K562 (cell line): ENCODE measurements around the gene GIPR.
"Not testable (repeated sequence)": the region's sequence is repeated elsewhere in the genome, so short reads cannot be mapped to it uniquely, and the experiment has no call there.

ENCODE experiments used
- BRCA1 ChIP-seq, 2 experiments: fragments of 450-650 bp in 1 of 2; sonication (generic) in 1 of 2; formaldehyde crosslinking in 1 of 2; IDR thresholded peaks; 2 replicates each; pipeline versions ENCODE4 v1.5.0 to v1.6.1; 2017 to 2020; ENCODE audit warnings: mild to moderate bottlenecking in 1 of 2, missing genetic modification reagents in 1 of 2
- BRD9 ChIP-seq: fragments of 450-650 bp; IDR thresholded peaks from 2 replicates; pipeline ENCODE4 v1.6.1; 2018; ENCODE audit warnings: low read depth; ENCODE audit not compliant: partially characterized antibody
- CREB1 ChIP-seq, 2 experiments: sonication (generic) in 1 of 2; formaldehyde crosslinking in 1 of 2; IDR thresholded peaks; 2 replicates each; pipeline versions ENCODE4 v1.6.1 to v1.8.0; 2012 to 2022; ENCODE audit warnings: inconsistent platforms in 1 of 2, mild to moderate bottlenecking in 1 of 2, missing genetic modification reagents in 1 of 2, moderate library complexity in 1 of 2
- CTCF ChIP-seq, 3 experiments: IDR thresholded peaks in 2 of 3; conservative IDR thresholded peaks in 1 of 3; 2 replicates each; pipeline ENCODE4 v1.5.1; 2011 to 2012; ENCODE audit warnings: low read length in 3 of 3, mild to moderate bottlenecking in 3 of 3, control low read depth in 2 of 3, improper control_type of control experiment in 1 of 3, inconsistent platforms in 1 of 3, low read depth in 1 of 3, mixed read lengths in 1 of 3, moderate library complexity in 1 of 3; ENCODE audit not compliant: insufficient read depth in 2 of 3
- MCM5 ChIP-seq: fragments of 450-650 bp; IDR thresholded peaks from 2 replicates; pipeline ENCODE4 v1.6.1; 2016; ENCODE audit warnings: low read depth
- POLR2A ChIP-seq: fragments of 450-650 bp; conservative IDR thresholded peaks from 2 replicates; pipeline ENCODE4 v1.6.1; 2016
- RBM22 ChIP-seq: fragments of 200-400 bp; formaldehyde crosslinking; IDR thresholded peaks from 2 replicates; pipeline ENCODE4 v1.6.1; 2018; ENCODE audit warnings: low read length, low read depth; ENCODE audit not compliant: poor library complexity, severe bottlenecking
- RCOR1 ChIP-seq, 2 experiments: IDR thresholded peaks; 2 replicates each; pipeline ENCODE4 v1.6.1; 2012; ENCODE audit warnings: low read depth in 2 of 2, low read length in 2 of 2, borderline replicate concordance in 1 of 2, improper control_type of control experiment in 1 of 2
- SIN3A ChIP-seq, 2 experiments: fragments of 150-350 bp in 1 of 2; IDR thresholded peaks; 2 replicates each; pipeline ENCODE4 v1.6.1; 2011 to 2016; ENCODE audit warnings: borderline replicate concordance in 2 of 2, low read depth in 2 of 2, low read length in 2 of 2, mild to moderate bottlenecking in 2 of 2, moderate library complexity in 2 of 2; ENCODE audit not compliant: control insufficient read depth in 1 of 2
- TBP ChIP-seq: optimal IDR thresholded peaks from 2 replicates; pipeline ENCODE3; 2011; ENCODE audit warnings: low read depth, low read length, improper control_type of control experiment
- TCF7L2 ChIP-seq: fragments of 150-350 bp; IDR thresholded peaks from 2 replicates; pipeline ENCODE4 v1.6.1; 2016; ENCODE audit warnings: low read depth, mild to moderate bottlenecking, low read length, moderate library complexity
- ZNF224 ChIP-seq: sonication (generic); formaldehyde crosslinking; IDR thresholded peaks from 2 replicates; pipeline ENCODE4 v1.8.0; 2022; ENCODE audit warnings: mild to moderate bottlenecking, missing genetic modification reagents
- ZNF311 ChIP-seq: fragments of 250-450 bp; sonication (Bioruptor Pico); IDR thresholded peaks from 2 replicates; pipeline ENCODE4 v1.4.0; 2020; ENCODE audit warnings: mild to moderate bottlenecking, moderate library complexity

GRCh38 chr19:45628219-45628618 is 39.8 kb upstream of the GIPR start:
- TF ChIP-seq MCM5; CTCF (IDR thresholded peaks at IDR 0.05 in 2 of 3, conservative IDR thresholded peaks at IDR 0.05 in 1 of 3; ENCODE audit: insufficient read depth in 2 of 3, low read depth in 1 of 3, low read length in 3 of 3); ZNF311 (CRISPR knock-in tag); BRD9; BRCA1 (IDR thresholded peaks at IDR 0.05); BRCA1 (CRISPR knock-in tag; IDR thresholded peaks at IDR 0.05); CREB1 (IDR thresholded peaks at IDR 0.05); CREB1 (CRISPR knock-in tag; IDR thresholded peaks at IDR 0.05); RCOR1 (IDR thresholded peaks at IDR 0.05; ENCODE audit: borderline replicate concordance in 1 of 2, low read depth in 2 of 2, low read length in 2 of 2); TCF7L2; POLR2A; SIN3A (IDR thresholded peaks at IDR 0.05; ENCODE audit: borderline replicate concordance in 2 of 2, control insufficient read depth in 1 of 2, low read depth in 2 of 2, low read length in 2 of 2); ZNF224 (CRISPR knock-in tag); RBM22; TBP: not testable (repeated sequence)
